K562 (cell line): ENCODE data around the gene MBD5. TPM values are rescaled to one million over a fixed set of nuclear protein-coding genes. Genes with fewer than 3 reads are reported as not detected.

Experiments
- ATAC-seq: fragments of 200-7000 bp; cut with Tn5 transposase; 3 replicates; pipeline ENCODE4 v1.9.1; 2020; ENCODE audit warnings: moderate library complexity
- BruUV-seq: library from RNA; stranded (reverse); fragments of 400-500 nt; replicated peaks from 2 replicates; lab custom pipeline; 2021; lab: Mats Ljungman, UMichigan
- CTCF ChIA-PET: fragments of 300-600 bp; formaldehyde crosslinking; extraction: SDS; loops from one replicate; lab custom pipeline; 2021; ENCODE audit warnings: low intra/inter-chr PET ratio; lab: Yijun Ruan, JAX
- POLR2A ChIA-PET: fragments of 300-600, 350-650 bp; sonication (Branson Sonifier 250); formaldehyde crosslinking; extraction: SDS; loops from one replicate; lab custom pipeline; 2021; ENCODE audit warnings: antibody characterized with exemption, inconsistent platforms; lab: Yijun Ruan, JAX
- DNase-seq, 4 experiments: peaks; one replicate each; pipeline versions ENCODE4 v3.0.0 to v3.0.0-alpha.2; 2011 to 2018; ENCODE audit warnings: low spot score in 3 of 4, mixed read lengths in 3 of 4; ENCODE audit errors: extremely low read depth in 1 of 4
- FAIRE-seq: peaks from 2 replicates; lab custom pipeline; 2011; peaks lifted over from hg19 to GRCh38; lab: Jason Lieb, UNC
- H2AFZ ChIP-seq: 2 replicates; pipeline ENCODE4 v1.6.0; 2011; ENCODE audit warnings: low read depth, low read length, control low read depth, inconsistent platforms
- H3K27ac ChIP-seq: fragments of 200-600 bp; 3 replicates; pipeline ENCODE4 v1.8.0; 2011; ENCODE audit warnings: low read depth, mild to moderate bottlenecking, control low read depth, inconsistent platforms, low read length, moderate library complexity, mixed read lengths; ENCODE audit errors: extremely low read depth
- H3K27me3 ChIP-seq, 2 experiments: fragments of 300-600 bp in 1 of 2; 2 replicates in 1 of 2; 3 replicates in 1 of 2; pipeline versions ENCODE4 v1.6.0 to v1.8.0; 2011; ENCODE audit warnings: inconsistent platforms in 2 of 2, low read length in 2 of 2, mild to moderate bottlenecking in 1 of 2, mixed read lengths in 1 of 2, moderate library complexity in 1 of 2; ENCODE audit not compliant: control insufficient read depth in 2 of 2, insufficient read depth in 2 of 2
- H3K36me3 ChIP-seq: fragments of 300-600 bp; 3 replicates; pipeline ENCODE4 v1.8.0; 2011; ENCODE audit warnings: mild to moderate bottlenecking, low read length, inconsistent platforms; ENCODE audit not compliant: control insufficient read depth, insufficient read depth
- H3K4me1 ChIP-seq, 2 experiments: fragments of 200-600 bp in 1 of 2; replicated peaks in 1 of 2; 2 replicates in 1 of 2; 3 replicates in 1 of 2; pipeline versions ENCODE4 v1.5.1 to v1.8.0; 2011; ENCODE audit warnings: inconsistent platforms in 2 of 2, low read length in 2 of 2, mild to moderate bottlenecking in 1 of 2, mixed read lengths in 1 of 2, moderate library complexity in 1 of 2; ENCODE audit not compliant: control insufficient read depth in 2 of 2, insufficient read depth in 2 of 2
- H3K4me2 ChIP-seq: 2 replicates; pipeline ENCODE4 v1.6.1; 2011; ENCODE audit warnings: low read length, control low read depth, inconsistent platforms, mixed read lengths; ENCODE audit not compliant: insufficient read depth
- H3K4me3 ChIP-seq: fragments of 200-600 bp; sonication (generic), shearing (Covaris generic); 2 replicates; pipeline ENCODE4 v1.5.1; 2016; ENCODE audit warnings: control low read depth, inconsistent platforms
- H3K79me2 ChIP-seq: fragments of 200-600 bp; 3 replicates; pipeline ENCODE4 v1.8.0; 2011; ENCODE audit warnings: low read length, inconsistent platforms; ENCODE audit not compliant: control insufficient read depth, insufficient read depth
- H3K9ac ChIP-seq, 2 experiments: 2 replicates each; pipeline versions ENCODE4 v1.6.0 to v1.6.1; 2011; ENCODE audit warnings: low read depth in 2 of 2, low read length in 2 of 2, control low read depth in 1 of 2, inconsistent platforms in 1 of 2, mild to moderate bottlenecking in 1 of 2, mixed read lengths in 1 of 2; ENCODE audit not compliant: insufficient read depth in 1 of 2
- H3K9me1 ChIP-seq: one replicate; pipeline ENCODE4 v1.6.0; 2011; ENCODE audit warnings: inconsistent platforms, mild to moderate bottlenecking, low read length, moderate library complexity; ENCODE audit not compliant: control insufficient read depth, insufficient read depth
- H3K9me3 ChIP-seq: replicated peaks from 2 replicates; pipeline ENCODE4 v1.5.1; 2011; ENCODE audit warnings: low read depth, low read length, inconsistent platforms; ENCODE audit not compliant: control insufficient read depth, insufficient read depth
- H4K20me1 ChIP-seq: replicated peaks from 2 replicates; pipeline ENCODE4 v1.6.1; 2011; ENCODE audit warnings: low read length, inconsistent platforms, mixed read lengths; ENCODE audit not compliant: control insufficient read depth, insufficient read depth
- CSDE1 ChIP-seq, 2 experiments: fragments of 450-650 bp; IDR thresholded peaks; 2 replicates each; pipeline ENCODE4 v1.6.1; 2016; ENCODE audit warnings: mild to moderate bottlenecking in 1 of 2
- DEAF1 ChIP-seq: fragments of 450-650 bp; formaldehyde crosslinking; IDR thresholded peaks from 2 replicates; pipeline ENCODE4 v1.4.0; 2020; ENCODE audit warnings: mild to moderate bottlenecking, moderate library complexity
- DIDO1 ChIP-seq: fragments of 450-650 bp; IDR thresholded peaks from 2 replicates; pipeline ENCODE4 v1.6.1; 2016; ENCODE audit warnings: low read depth, missing biosample characterization, missing genetic modification characterization
- DPF2 ChIP-seq: fragments of 450-650 bp; IDR thresholded peaks from 2 replicates; pipeline ENCODE4 v1.6.1; 2016
- GATAD2B ChIP-seq: fragments of 450-650 bp; IDR thresholded peaks from 2 replicates; pipeline ENCODE4 v1.6.1; 2017; ENCODE audit warnings: mild to moderate bottlenecking, borderline replicate concordance
- MEF2A ChIP-seq: IDR thresholded peaks from 2 replicates; pipeline ENCODE4 v1.6.1; 2011; ENCODE audit warnings: low read depth, mild to moderate bottlenecking, low read length, moderate library complexity; ENCODE audit not compliant: control insufficient read depth
- POLR2H ChIP-seq: IDR thresholded peaks from 2 replicates; pipeline ENCODE4 v1.6.1; 2016; ENCODE audit warnings: missing genetic modification characterization, low read depth, mild to moderate bottlenecking, control low read depth, missing compliant biosample characterization, moderate library complexity
- THAP7 ChIP-seq: fragments of 250-450 bp; sonication (Bioruptor Pico); IDR thresholded peaks from 2 replicates; pipeline ENCODE4 v1.5.0; 2021
- ZNF76 ChIP-seq: fragments of 250-450 bp; sonication (Bioruptor Pico); IDR thresholded peaks from 2 replicates; pipeline ENCODE4 v1.4.0; 2020; ENCODE audit warnings: mild to moderate bottlenecking, moderate library complexity, borderline replicate concordance
- ZZZ3 ChIP-seq: fragments of 450-650 bp; IDR thresholded peaks from 2 replicates; pipeline ENCODE4 v1.6.1; 2016; ENCODE audit warnings: antibody characterized with exemption, mild to moderate bottlenecking, moderate library complexity
- WGBS: fragments of 100-300 bp; shearing (Covaris generic); methylation state at CpG from one replicate; pipeline ENCODE4 v1.1.6; 2016; ENCODE audit warnings: low coverage, mixed read lengths; ENCODE audit not compliant: insufficient coverage; ENCODE audit errors: missing lambda C conversion rate; 5-methylcytosine and 5-hydroxymethylcytosine counted together
- in situ Hi-C: fragments of 300-500 bp; cut with MboI; formaldehyde crosslinking; loops from 4 replicates; pipeline ENCODE4 v1.15.0; 2018; ENCODE audit warnings: inconsistent platforms, mixed read lengths
- intact Hi-C: fragments of 100-400 bp; cut with micrococcal nuclease; formaldehyde crosslinking; loops from 2 replicates; pipeline ENCODE4 v1.14.2; 2022
- polyA plus RNA-seq, 8 experiments: library from polyadenylated mRNA; depleted of rRNA in 4 of 8; stranded (reverse) in 5 of 8; unstranded in 3 of 8; fragments of >200 nt; fragmentation: Nextera tagmentation in 2 of 8; fragmentation: Illumina TruSeq in 1 of 8; extraction: Ambion mirVana in 2 of 8; extraction: Trizol in 1 of 8; gene quantifications; 2 replicates each; pipeline versions ENCODE4 v1.2.1 to v1.2.3, GENCODE V29; 2011 to 2014; ENCODE audit warnings: inconsistent platforms in 1 of 8, missing spikeins in 1 of 8
- total RNA-seq, 7 experiments: library from RNA; depleted of rRNA in 6 of 7; stranded (reverse); fragments of >200 nt in 6 of 7; fragmentation: Illumina TruSeq in 2 of 7; extraction: Trizol in 2 of 7; gene quantifications; 2 replicates each; pipeline versions ENCODE4 v1.2.1 to v1.2.3, GENCODE V29; 2011 to 2021; ENCODE audit warnings: low replicate concordance in 1 of 7
- TF ChIP-seq, protein P1 (sequence below), 2 experiments: fragments of 450-650 bp; IDR thresholded peaks; 2 replicates each; pipeline ENCODE4 v1.6.1; 2016; ENCODE audit warnings: mild to moderate bottlenecking in 2 of 2, borderline replicate concordance in 1 of 2, low read depth in 1 of 2, moderate library complexity in 1 of 2

The MBD5 gene
- total and polyA plus RNA-seq, 9 of the 15 experiments (the other 6 are each of a cell fraction or from before 2014, with no cell fraction given): 3.4 to 14.5 (median 9.0) TPM

- DNase-seq (no peak), FAIRE-seq (no peak), ATAC-seq (no peak)
- in situ Hi-C loops (no loop called here), intact Hi-C loops (no loop called here)
- Histone ChIP-seq H3K4me2 (no peak overlapping the region), H3K4me3 (no peak overlapping the region), H3K27me3 (peaks cover 6 to 38% of the 10 kb centered on the region in 2 experiments; a peak in 3 of 5 replicates), H3K9ac (no peak overlapping the region), H3K36me3 (no peaks in the 10 kb centered on the region), H3K27ac (no peak overlapping the region), H4K20me1 (no peaks in the 10 kb centered on the region; the same call in none of the 2 replicates), H3K4me1 (peaks cover 0 to 9% of the 10 kb centered on the region in 2 experiments; a peak in 1 of 5 replicates), H3K79me2 (no peaks in the 10 kb centered on the region), H3K9me1 (no peaks in the 10 kb centered on the region), H3K9me3 (no peaks in the 10 kb centered on the region), H2AFZ (no peak overlapping the region)
- POLR2A ChIA-PET: interaction anchor here (0.7 to 0.9 kb wide), 2 partner anchors 11 to 76 kb away, joined by 3 to 5 read pairs; no protein-coding TSS in a partner anchor
- CTCF ChIA-PET: no interaction called here
- no TSS peak for BruUV-seq
- 0% methylated on average over 5 of the region's 6 CpGs for WGBS
- TF ChIP-seq, protein P1, sequence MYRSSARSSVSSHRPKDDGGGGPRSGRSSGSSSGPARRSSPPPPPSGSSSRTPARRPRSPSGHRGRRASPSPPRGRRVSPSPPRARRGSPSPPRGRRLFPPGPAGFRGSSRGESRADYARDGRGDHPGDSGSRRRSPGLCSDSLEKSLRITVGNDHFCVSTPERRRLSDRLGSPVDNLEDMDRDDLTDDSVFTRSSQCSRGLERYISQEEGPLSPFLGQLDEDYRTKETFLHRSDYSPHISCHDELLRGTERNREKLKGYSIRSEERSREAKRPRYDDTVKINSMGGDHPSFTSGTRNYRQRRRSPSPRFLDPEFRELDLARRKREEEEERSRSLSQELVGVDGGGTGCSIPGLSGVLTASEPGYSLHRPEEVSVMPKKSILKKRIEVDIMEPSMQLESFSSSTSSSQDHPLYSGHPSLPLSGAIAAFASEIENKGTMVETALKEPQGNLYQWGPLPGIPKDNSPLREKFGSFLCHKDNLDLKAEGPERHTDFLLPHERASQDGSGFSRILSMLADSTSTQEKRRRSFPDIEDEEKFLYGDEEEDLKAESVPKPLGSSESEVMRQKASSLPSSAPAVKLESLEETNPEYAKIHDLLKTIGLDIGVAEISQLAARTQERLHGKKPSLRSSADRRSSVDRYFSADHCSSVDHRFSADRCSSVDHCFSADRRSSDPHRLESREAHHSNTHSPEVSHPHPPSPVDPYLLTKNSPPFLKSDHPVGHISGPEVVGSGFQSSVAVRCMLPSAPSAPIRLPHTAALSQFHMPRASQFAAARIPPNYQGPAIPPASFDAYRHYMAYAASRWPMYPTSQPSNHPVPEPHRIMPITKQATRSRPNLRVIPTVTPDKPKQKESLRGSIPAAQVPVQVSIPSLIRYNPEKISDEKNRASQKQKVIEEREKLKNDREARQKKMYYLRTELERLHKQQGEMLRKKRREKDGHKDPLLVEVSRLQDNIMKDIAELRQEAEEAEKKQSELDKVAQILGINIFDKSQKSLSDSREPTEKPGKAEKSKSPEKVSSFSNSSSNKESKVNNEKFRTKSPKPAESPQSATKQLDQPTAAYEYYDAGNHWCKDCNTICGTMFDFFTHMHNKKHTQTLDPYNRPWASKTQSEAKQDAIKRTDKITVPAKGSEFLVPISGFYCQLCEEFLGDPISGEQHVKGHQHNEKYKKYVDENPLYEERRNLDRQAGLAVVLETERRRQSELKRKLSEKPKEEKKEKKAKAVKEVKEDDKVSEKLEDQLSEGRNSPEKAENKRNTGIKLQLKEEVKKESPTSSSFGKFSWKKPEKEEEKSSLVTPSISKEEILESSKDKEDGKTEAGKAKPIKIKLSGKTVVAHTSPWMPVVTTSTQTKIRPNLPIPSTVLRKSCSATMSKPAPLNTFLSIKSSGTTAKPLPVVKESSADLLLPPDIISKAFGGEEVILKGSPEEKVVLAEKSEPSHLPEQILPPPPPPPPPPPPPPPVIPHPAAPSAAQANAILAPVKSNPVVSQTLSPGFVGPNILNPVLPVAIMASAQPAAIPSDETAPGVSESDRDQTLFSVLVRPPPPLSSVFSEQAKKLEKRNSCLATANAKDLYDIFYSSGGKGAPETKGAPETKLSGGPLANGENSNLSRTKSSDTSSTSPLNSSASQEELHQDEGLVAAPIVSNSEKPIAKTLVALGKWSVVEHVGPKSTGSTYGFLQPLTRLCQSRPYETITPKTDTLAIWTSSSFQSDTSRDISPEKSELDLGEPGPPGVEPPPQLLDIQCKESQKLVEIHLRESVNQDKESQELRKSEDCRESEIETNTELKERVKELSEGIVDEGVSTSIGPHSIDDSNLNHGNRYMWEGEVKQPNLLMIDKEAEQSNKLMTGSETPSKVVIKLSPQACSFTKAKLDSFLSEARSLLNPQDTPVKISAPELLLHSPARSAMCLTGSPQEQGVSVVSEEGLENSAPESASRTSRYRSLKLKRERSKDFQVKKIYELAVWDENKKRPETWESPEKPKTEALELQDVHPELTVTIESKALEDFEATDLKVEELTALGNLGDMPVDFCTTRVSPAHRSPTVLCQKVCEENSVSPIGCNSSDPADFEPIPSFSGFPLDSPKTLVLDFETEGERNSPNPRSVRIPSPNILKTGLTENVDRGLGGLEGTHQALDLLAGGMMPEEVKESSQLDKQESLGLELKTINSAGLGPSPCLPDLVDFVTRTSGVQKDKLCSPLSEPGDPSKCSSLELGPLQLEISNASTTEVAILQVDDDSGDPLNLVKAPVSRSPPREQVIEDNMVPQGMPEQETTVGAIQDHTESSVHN (IDR thresholded peaks at IDR 0.05; ENCODE audit: borderline replicate concordance in 1 of 2, low read depth in 1 of 2): no peak
- no peak for TF ChIP-seq CSDE1 (IDR thresholded peaks at IDR 0.05)
- TF ChIP-seq ZZZ3: no peak
- TF ChIP-seq DPF2: no peak
- TF ChIP-seq DEAF1 (CRISPR knock-in tag): no peak
- no peak for TF ChIP-seq DIDO1 (tag)
- no peak for TF ChIP-seq ZNF76
- no peak for TF ChIP-seq POLR2H (tag)
- no peak for TF ChIP-seq THAP7 (CRISPR knock-in tag)
- TF ChIP-seq MEF2A: no peak
- TF ChIP-seq GATAD2B: no peak
Measured at GRCh38 chr2:148528356-148529064, 507.6 kb downstream of the MBD5 start.
